OCI-LY3 (cell line): ENCODE measurements around the gene ARFGAP2.
A peak's percentile ranks its signal among the peaks of the same experiment; 100 is the strongest.

Experiments used
- H2AFZ ChIP-seq: fragments of 200-600, 300-600 bp; shearing (Covaris generic); 2 replicates; pipeline ENCODE4 v1.6.0; 2014; ENCODE audit warnings: antibody characterized with exemption, low read depth, low read length
- H3K27ac ChIP-seq: fragments of 200-600, 300-600 bp; sonication (generic); 2 replicates; pipeline ENCODE4 v1.5.1; 2014; ENCODE audit warnings: mild to moderate bottlenecking, low read length, moderate library complexity, mixed read lengths
- H3K27me3 ChIP-seq: fragments of 200-600, 300-600 bp; sonication (generic); 2 replicates; pipeline ENCODE4 v1.6.1; 2014; ENCODE audit warnings: low read depth, low read length, mixed read lengths
- H3K36me3 ChIP-seq: fragments of 200-600, 300-600 bp; sonication (generic); replicated peaks from 2 replicates; pipeline ENCODE3; 2014; ENCODE audit warnings: low read depth, low read length, mixed read lengths
- H3K4me1 ChIP-seq: fragments of 300-600, 200-600 bp; sonication (generic); 2 replicates; pipeline ENCODE4 v1.6.1; 2014; ENCODE audit warnings: low read length, mixed read lengths
- H3K4me2 ChIP-seq: fragments of 200-600, 300-600 bp; sonication (generic); 2 replicates; pipeline ENCODE4 v1.6.1; 2014; ENCODE audit warnings: low read length, mixed read lengths
- H3K4me3 ChIP-seq: fragments of 300-600, 200-600 bp; sonication (generic); 2 replicates; pipeline ENCODE4 v1.5.1; 2014; ENCODE audit warnings: antibody characterized with exemption, mild to moderate bottlenecking, low read length, moderate library complexity
- H3K79me2 ChIP-seq: fragments of 300-600, 200-600 bp; shearing (Covaris generic); 2 replicates; pipeline ENCODE4 v1.6.1; 2014; ENCODE audit warnings: mild to moderate bottlenecking, low read length, mixed read lengths
- H3K9ac ChIP-seq: fragments of 300-600, 200-600 bp; shearing (Covaris generic); 2 replicates; pipeline ENCODE4 v1.6.0; 2014; ENCODE audit warnings: mild to moderate bottlenecking, low read length, moderate library complexity
- H3K9me3 ChIP-seq: fragments of 200-600, 300-600 bp; shearing (Covaris generic); 2 replicates; pipeline ENCODE4 v1.6.1; 2014; ENCODE audit warnings: low read length, mixed read lengths; ENCODE audit not compliant: insufficient read depth
- H4K20me1 ChIP-seq: fragments of 200-600, 300-600 bp; sonication (generic); 2 replicates; pipeline ENCODE4 v1.6.1; 2016; ENCODE audit warnings: low read length, mixed read lengths; ENCODE audit not compliant: insufficient read depth
- CTCF ChIP-seq: fragments of 200-600, 300-600 bp; sonication (generic); IDR thresholded peaks from 2 replicates; pipeline ENCODE4 v1.5.1; 2014; ENCODE audit warnings: antibody characterized with exemption, low read length, low read depth
- EZH2phosphoT487 ChIP-seq: fragments of 200-600 bp; shearing (Covaris generic); IDR thresholded peaks from 2 replicates; pipeline ENCODE4 v1.6.1; 2018; ENCODE audit warnings: antibody characterized with exemption, mixed run types, low read depth

The ARFGAP2 gene

GRCh38 chr11:47161134-47161854 is 15.4 kb downstream of the ARFGAP2 start:
- no peaks in the 10 kb centered on the region for H3K4me1 ChIP-seq
- H3K4me3 ChIP-seq, result no peak overlapping the region
- H3K36me3 ChIP-seq, result peaks cover 10% of the 10 kb centered on the region
- no peak overlapping the region for H2AFZ ChIP-seq
- no peak overlapping the region for H3K9ac ChIP-seq
- peaks cover 10% of the 10 kb centered on the region for H4K20me1 ChIP-seq
- no peaks in the 10 kb centered on the region for H3K9me3 ChIP-seq
- no peak overlapping the region for H3K27ac ChIP-seq
- no peak overlapping the region for H3K4me2 ChIP-seq
- TF ChIP-seq CTCF (peak; percentile 76), EZH2phosphoT487 (no peak)
- H3K27me3 ChIP-seq, result no peaks in the 10 kb centered on the region
- no peaks in the 10 kb centered on the region for H3K79me2 ChIP-seq

GRCh38 chr11:47160753-47161133 is 15.9 kb downstream of the ARFGAP2 start:
- no peak overlapping the region for H3K27ac ChIP-seq
- no peak overlapping the region for H3K9ac ChIP-seq
- H3K4me3 ChIP-seq, result no peak overlapping the region
- no peaks in the 10 kb centered on the region for H3K4me1 ChIP-seq
- no peak overlapping the region for H3K4me2 ChIP-seq
- no peaks in the 10 kb centered on the region for H3K9me3 ChIP-seq
- no peaks in the 10 kb centered on the region for H3K79me2 ChIP-seq
- H2AFZ ChIP-seq, result no peak overlapping the region
- TF ChIP-seq EZH2phosphoT487, result no peak
- TF ChIP-seq CTCF, result no peak
- peaks cover 10% of the 10 kb centered on the region for H3K36me3 ChIP-seq
- peaks cover 10% of the 10 kb centered on the region for H4K20me1 ChIP-seq
- no peaks in the 10 kb centered on the region for H3K27me3 ChIP-seq

GRCh38 chr11:47158242-47158641 is 18.4 kb downstream of the ARFGAP2 start:
- no peak overlapping the region for H2AFZ ChIP-seq
- H3K9me3 ChIP-seq, result no peaks in the 10 kb centered on the region
- H3K27ac ChIP-seq, result no peak overlapping the region
- H3K79me2 ChIP-seq, result no peaks in the 10 kb centered on the region
- H4K20me1 ChIP-seq, result peaks cover 10% of the 10 kb centered on the region
- H3K4me1 ChIP-seq, result no peaks in the 10 kb centered on the region
- H3K27me3 ChIP-seq, result no peaks in the 10 kb centered on the region
- H3K36me3 ChIP-seq, result no peaks in the 10 kb centered on the region
- no peak overlapping the region for H3K9ac ChIP-seq
- TF ChIP-seq EZH2phosphoT487 (no peak), CTCF (no peak)
- H3K4me3 ChIP-seq, result no peak overlapping the region
- H3K4me2 ChIP-seq, result no peak overlapping the region

DNA sequence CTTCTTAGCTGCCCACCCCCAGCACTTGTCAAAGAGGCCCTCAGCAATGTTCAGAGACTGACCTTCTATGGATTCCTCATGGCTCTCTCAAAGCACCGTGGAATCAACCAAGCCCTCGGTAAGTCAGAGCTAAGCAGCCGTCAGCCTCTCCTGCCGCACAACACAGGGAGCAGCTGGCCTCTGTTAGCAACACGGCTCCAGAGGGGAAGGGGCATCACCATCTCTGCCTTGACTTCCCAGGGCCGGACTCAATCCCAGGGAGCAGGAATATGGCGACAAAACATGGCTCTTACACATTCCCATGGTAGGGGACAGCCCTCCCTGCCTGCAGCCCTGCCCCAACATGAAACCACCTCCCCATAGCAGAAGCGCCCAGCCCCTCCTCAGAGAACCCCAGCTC is 18.9 kb downstream of the ARFGAP2 start:
- Histone ChIP-seq H4K20me1 (peaks cover 10% of the 10 kb centered on the region), H3K4me2 (no peak overlapping the region), H3K9me3 (no peaks in the 10 kb centered on the region), H3K27me3 (no peaks in the 10 kb centered on the region), H2AFZ (no peak overlapping the region), H3K36me3 (no peaks in the 10 kb centered on the region), H3K79me2 (no peaks in the 10 kb centered on the region), H3K4me1 (no peaks in the 10 kb centered on the region), H3K27ac (no peak overlapping the region), H3K4me3 (no peak overlapping the region), H3K9ac (no peak overlapping the region)
- TF ChIP-seq CTCF (no peak), EZH2phosphoT487 (no peak)
